ENCODE results near the gene DGKE. TPM values are rescaled to one million over a fixed set of nuclear protein-coding genes. Genes with fewer than 3 reads are reported as not detected.

Gene DGKE
- total and polyA plus RNA-seq, 2 of the 8 experiments (the other 6 are each of a cell fraction or from before 2014, with no cell fraction given), result 1.7 to 7.4 TPM

DNA sequence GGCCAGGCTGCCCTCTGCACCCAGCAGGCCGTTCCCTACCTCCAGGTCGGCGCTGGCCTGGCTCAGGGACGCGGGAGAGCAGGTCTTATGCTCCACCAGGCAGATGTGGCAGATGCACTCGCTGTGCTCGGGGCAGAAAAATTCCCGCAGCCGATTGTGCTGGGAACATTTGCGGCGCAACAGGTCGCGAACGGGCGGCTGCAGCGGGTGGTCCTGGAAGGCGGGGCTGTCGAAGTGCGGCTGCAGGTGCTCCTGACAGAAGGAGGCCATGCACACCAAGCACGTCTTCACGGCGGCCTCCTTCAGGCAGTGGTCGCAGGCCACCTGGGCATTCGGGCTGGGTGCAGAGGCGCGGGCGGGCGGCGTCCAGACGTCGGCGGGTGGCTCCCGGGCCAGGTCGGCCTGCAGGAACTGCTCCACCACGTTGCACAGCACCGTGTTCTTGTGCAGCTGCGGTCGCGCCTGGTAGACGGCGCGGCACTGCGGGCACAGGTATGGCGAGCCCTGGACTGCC, 79.5 kb downstream of the DGKE start:
- Histone ChIP-seq H4K5ac (ENCODE audit: insufficient read length, low read depth, low read length) (peak overlapping the region; percentile 82), H2AFZ (ENCODE audit: low read length) (peak overlapping the region; percentile 92), H2BK12ac (ENCODE audit: low read depth, low read length) (peak overlapping the region; percentile 18; the same call in 1 of the 2 replicates), H4K8ac (ENCODE audit: extremely low read depth, insufficient read depth, low read length) (peak overlapping the region; percentile 45), H3K27me3 (replicated peaks in 1 of 4; ENCODE audit: control insufficient read depth in 3 of 4, extremely low read depth in 1 of 4, insufficient read depth in 3 of 4, low read length in 3 of 4) (peaks cover 0 to 21% (median 17%) of the 10 kb centered on the region in 4 experiments; a peak in 6 of 7 replicates), H2BK5ac (ENCODE audit: low read depth, low read length) (peak overlapping the region; percentile 40; the same call in 1 of the 2 replicates), H3K4me3 (ENCODE audit: extremely low read depth in 1 of 4, insufficient read depth in 2 of 4, low read depth in 3 of 4, low read length in 4 of 4) (peak overlapping the region; percentile 49 to 79 (median 72)), H3K36me3 (ENCODE audit: control insufficient read depth in 2 of 4, insufficient read depth in 4 of 4, low read length in 3 of 4) (peaks cover 0 to 6% (median 0%) of the 10 kb centered on the region in 4 experiments; a peak in 4 of 8 replicates), H3K23ac (ENCODE audit: insufficient read length) (no peak overlapping the region), H2BK15ac (ENCODE audit: low read length) (peak overlapping the region; percentile 88; the same call in 1 of the 2 replicates), H3K79me2 (ENCODE audit: control insufficient read depth in 1 of 2, insufficient read depth in 2 of 2, low read length in 2 of 2) (peaks cover 0 to 9% of the 10 kb centered on the region in 2 experiments; a peak in 1 of 4 replicates), H4K91ac (replicated peaks; ENCODE audit: insufficient read length, low read length) (peak overlapping the region; percentile 90), H3K23me2 (ENCODE audit: low read depth, low read length) (peaks cover 13% of the 10 kb centered on the region; the same call in 1 of the 2 replicates), H4K20me1 (replicated peaks in 1 of 2; ENCODE audit: control insufficient read depth in 1 of 2, insufficient read depth in 2 of 2, low read length in 2 of 2) (peaks cover 0 to 5% of the 10 kb centered on the region in 2 experiments), H2BK120ac (replicated peaks; ENCODE audit: low read depth, low read length) (peak overlapping the region; percentile 36), H2AK5ac (ENCODE audit: low read depth, low read length) (no peak overlapping the region), H3K27ac (ENCODE audit: low read depth, low read length) (no peak overlapping the region), H2BK20ac (ENCODE audit: low read length) (no peak overlapping the region), H3K18ac (ENCODE audit: extremely low read depth, low read length) (peak overlapping the region; percentile 86), H3K4ac (replicated peaks; ENCODE audit: insufficient read length, low read depth, low read length) (no peak overlapping the region), H3K56ac (replicated peaks; ENCODE audit: insufficient read length, low read depth, low read length) (no peak overlapping the region), H3K4me2 (ENCODE audit: insufficient read depth in 1 of 2, low read depth in 2 of 2, low read length in 2 of 2) (peak overlapping the region; percentile 80 to 97), H3K4me1 (replicated peaks in 1 of 4; ENCODE audit: control insufficient read depth in 3 of 4, insufficient read depth in 4 of 4, low read length in 3 of 4) (peaks cover 3 to 9% (median 6%) of the 10 kb centered on the region in 4 experiments; a peak in 6 of 7 replicates), H3K9ac (replicated peaks in 1 of 4; ENCODE audit: extremely low read depth in 1 of 4, low read depth in 3 of 4, low read length in 3 of 4) (peak overlapping the region in 3 of 4 experiments; percentile 35 to 52 (median 38); a peak in 5 of 7 replicates), H3K14ac (ENCODE audit: insufficient read length) (no peak overlapping the region), H3K79me1 (ENCODE audit: low read depth, low read length) (peaks cover 3% of the 10 kb centered on the region), H3K9me3 (ENCODE audit: insufficient read depth in 2 of 2, low read depth in 1 of 2, low read length in 1 of 2) (no peaks in the 10 kb centered on the region)
- FAIRE-seq (no peak), DNase-seq (ENCODE audit: low read depth in 1 of 2, low spot score in 2 of 2) (peak in 1 of 2 experiments; percentile 79)
- POLR2A ChIA-PET (ENCODE audit: partially characterized antibody), result interaction anchor here (0.8 to 2.3 kb wide), 7 partner anchors 8 to 97 kb away, joined by 3 to 11 read pairs (median 4); partner anchors contain the start of gene DGKE
- WGBS, 2 experiments (ENCODE audit: extremely low coverage in 1 of 2, insufficient coverage in 1 of 2, insufficient read length in 1 of 2, insufficient replicate concordance in 2 of 2, low coverage in 1 of 2, low lambda C conversion rate in 2 of 2, missing lambda C conversion rate in 1 of 2), result 5% methylated on average over 44 of the region's 44 CpGs; no CpG with 5 or more reads in 1 of the 2 experiments
- TF ChIP-seq GABPA (IDR thresholded peaks at IDR 0.05; ENCODE audit: borderline replicate concordance, insufficient read depth, low read length) (no peak), RBBP5 (IDR thresholded peaks at IDR 0.05; ENCODE audit: borderline replicate concordance, low read depth, low read length) (no peak; the same call in 1 of the 2 replicates), CREB1 (IDR thresholded peaks at IDR 0.05) (no peak), HDAC2 (IDR thresholded peaks at IDR 0.05; ENCODE audit: borderline replicate concordance in 1 of 2, low read depth in 2 of 2, low read length in 2 of 2) (peak in 1 of 2 experiments; percentile 53; a peak in 1 of 4 replicates), SIN3A (conservative IDR thresholded peaks at IDR 0.05 in 1 of 2, IDR thresholded peaks at IDR 0.05 in 1 of 2; ENCODE audit: low read depth in 1 of 2, low read length in 2 of 2) (peak in 1 of 2 experiments; percentile 81; a peak in 1 of 4 replicates)
- TF ChIP-seq, protein P1, sequence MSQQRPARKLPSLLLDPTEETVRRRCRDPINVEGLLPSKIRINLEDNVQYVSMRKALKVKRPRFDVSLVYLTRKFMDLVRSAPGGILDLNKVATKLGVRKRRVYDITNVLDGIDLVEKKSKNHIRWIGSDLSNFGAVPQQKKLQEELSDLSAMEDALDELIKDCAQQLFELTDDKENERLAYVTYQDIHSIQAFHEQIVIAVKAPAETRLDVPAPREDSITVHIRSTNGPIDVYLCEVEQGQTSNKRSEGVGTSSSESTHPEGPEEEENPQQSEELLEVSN (IDR thresholded peaks at IDR 0.05), result peak; percentile 77
- TF ChIP-seq, protein P2, sequence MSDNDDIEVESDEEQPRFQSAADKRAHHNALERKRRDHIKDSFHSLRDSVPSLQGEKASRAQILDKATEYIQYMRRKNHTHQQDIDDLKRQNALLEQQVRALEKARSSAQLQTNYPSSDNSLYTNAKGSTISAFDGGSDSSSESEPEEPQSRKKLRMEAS (IDR thresholded peaks at IDR 0.05), result peak; percentile 77
- TF ChIP-seq, protein P3, sequence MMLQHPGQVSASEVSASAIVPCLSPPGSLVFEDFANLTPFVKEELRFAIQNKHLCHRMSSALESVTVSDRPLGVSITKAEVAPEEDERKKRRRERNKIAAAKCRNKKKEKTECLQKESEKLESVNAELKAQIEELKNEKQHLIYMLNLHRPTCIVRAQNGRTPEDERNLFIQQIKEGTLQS (IDR thresholded peaks at IDR 0.05; ENCODE audit: insufficient read depth, low read depth, low read length), result no peak
- CTCF ChIA-PET (ENCODE audit: partially characterized antibody), result interaction anchor here (0.8 to 3.1 kb wide), 6 partner anchors 11 to 94 kb away, joined by 3 to 11 read pairs (median 4); no protein-coding TSS in a partner anchor
